ENCODE measurements around the gene FBXL17.

Gene FBXL17

GRCh38 chr5:107930891-107931290 lies 451.0 kb downstream of the FBXL17 start:
- DNase-seq (ENCODE audit: insufficient read length, low spot score) (no peak), FAIRE-seq (no peak)

- DNase-seq (ENCODE audit: insufficient read length, low spot score) = no peak
- FAIRE-seq = no peak
Observed at GRCh38 chr5:107930092-107930491, 451.8 kb downstream of the FBXL17 start.

- FAIRE-seq (no peak), DNase-seq (ENCODE audit: insufficient read length, low spot score) (no peak)
Observed at GRCh38 chr5:107929080-107929479, 452.8 kb downstream of the FBXL17 start.

- DNase-seq (ENCODE audit: insufficient read length, low spot score) = no peak
- FAIRE-seq = no peak
Observed at GRCh38 chr5:107926121-107926520, 455.8 kb downstream of the FBXL17 start.

GRCh38 chr5:107925200-107925599 lies 456.7 kb downstream of the FBXL17 start:
- FAIRE-seq (no peak), DNase-seq (ENCODE audit: insufficient read length, low spot score) (no peak)

- DNase-seq (ENCODE audit: insufficient read length, low spot score) = no peak
- FAIRE-seq = no peak
Observed at GRCh38 chr5:107919969-107920368, 461.9 kb downstream of the FBXL17 start.

- FAIRE-seq (no peak), DNase-seq (ENCODE audit: insufficient read length, low spot score) (no peak)
Observed at GRCh38 chr5:107919361-107919760, 462.5 kb downstream of the FBXL17 start.

GRCh38 chr5:107917983-107918382 lies 463.9 kb downstream of the FBXL17 start:
- FAIRE-seq = no peak

GRCh38 chr5:107916731-107917725 lies 464.9 kb downstream of the FBXL17 start:
- DNase-seq (ENCODE audit: insufficient read length, low spot score) = no peak
- FAIRE-seq = no peak

More at GRCh38 chr5:107917983-107918382, 463.9 kb downstream of the FBXL17 start:
- no peak for DNase-seq (ENCODE audit: insufficient read length, low spot score)

GRCh38 chr5:107915176-107915812 lies 466.6 kb downstream of the FBXL17 start:
- no peak for FAIRE-seq

GRCh38 chr5:107913494-107913893 lies 468.4 kb downstream of the FBXL17 start:
- FAIRE-seq = no peak
- no peak for DNase-seq (ENCODE audit: insufficient read length, low spot score)

More at GRCh38 chr5:107915176-107915812, 466.6 kb downstream of the FBXL17 start:
- no peak for DNase-seq (ENCODE audit: insufficient read length, low spot score)

GRCh38 chr5:107900721-107901120 lies 481.2 kb downstream of the FBXL17 start:
- DNase-seq (ENCODE audit: insufficient read length, low spot score) (no peak), FAIRE-seq (no peak)

GRCh38 chr5:107894361-107894760 lies 487.5 kb downstream of the FBXL17 start:
- FAIRE-seq = no peak

GRCh38 chr5:107893642-107894041 lies 488.3 kb downstream of the FBXL17 start:
- FAIRE-seq (no peak), DNase-seq (ENCODE audit: insufficient read length, low spot score) (no peak)

More at GRCh38 chr5:107894361-107894760, 487.5 kb downstream of the FBXL17 start:
- no peak for DNase-seq (ENCODE audit: insufficient read length, low spot score)

GRCh38 chr5:107889387-107889786 lies 492.5 kb downstream of the FBXL17 start:
- FAIRE-seq = no peak
- DNase-seq (ENCODE audit: insufficient read length, low spot score) = no peak

- FAIRE-seq = no peak
Observed at GRCh38 chr5:107888541-107888940, 493.4 kb downstream of the FBXL17 start.

GRCh38 chr5:107887166-107887943 lies 494.5 kb downstream of the FBXL17 start:
- DNase-seq (ENCODE audit: insufficient read length, low spot score) = no peak
- no peak for FAIRE-seq

More at GRCh38 chr5:107888541-107888940, 493.4 kb downstream of the FBXL17 start:
- no peak for DNase-seq (ENCODE audit: insufficient read length, low spot score)

GRCh38 chr5:107885601-107886000 lies 496.3 kb downstream of the FBXL17 start:
- no peak for DNase-seq (ENCODE audit: insufficient read length, low spot score)
- FAIRE-seq = no peak

GRCh38 chr5:107884871-107885270 lies 497.0 kb downstream of the FBXL17 start:
- no peak for DNase-seq (ENCODE audit: insufficient read length, low spot score)
- FAIRE-seq = no peak

GRCh38 chr5:107878661-107879060 lies 503.2 kb downstream of the FBXL17 start:
- FAIRE-seq (no peak), DNase-seq (ENCODE audit: insufficient read length, low spot score) (no peak)

- DNase-seq (ENCODE audit: insufficient read length, low spot score) = no peak
- FAIRE-seq = no peak
Observed at GRCh38 chr5:107876906-107877305, 505.0 kb downstream of the FBXL17 start.

Measured in HTR-8/SVneo (cell line).